ENCODE measurements around the gene IL34.

Gene IL34

GRCh38 chr16:70650216-70650615, 3.9 kb downstream of the IL34 start:
- Histone ChIP-seq H3K4me1 (ENCODE audit: control insufficient read depth, insufficient read depth, low read length) (peaks cover 4% of the 10 kb centered on the region; the same call in 1 of the 2 replicates), H3K27ac (ENCODE audit: low read depth, low read length) (no peak overlapping the region), H3K4me3 (ENCODE audit: low read depth, low read length) (no peak overlapping the region)

GRCh38 chr16:70651524-70651923, 5.2 kb downstream of the IL34 start:
- Histone ChIP-seq H3K4me1 (ENCODE audit: control insufficient read depth, insufficient read depth, low read length) (peaks cover 4% of the 10 kb centered on the region; the same call in 1 of the 2 replicates), H3K27me3 (ENCODE audit: control insufficient read depth, insufficient read depth, low read length) (no peaks in the 10 kb centered on the region), H3K9me3 (ENCODE audit: control insufficient read depth, insufficient read depth, low read length) (no peaks in the 10 kb centered on the region), H3K4me3 (ENCODE audit: low read depth, low read length) (no peak overlapping the region), H3K36me3 (ENCODE audit: control insufficient read depth, insufficient read depth, low read length) (0 out of 2 replicates have a peak, but pooled peaks cover 3% of the 10 kb centered on the region), H3K9ac (ENCODE audit: low read depth, low read length) (no peak overlapping the region), H3K27ac (ENCODE audit: low read depth, low read length) (no peak overlapping the region)

More at GRCh38 chr16:70650216-70650615, 3.9 kb downstream of the IL34 start:
- Histone ChIP-seq H3K9me3 (ENCODE audit: control insufficient read depth, insufficient read depth, low read length) (no peaks in the 10 kb centered on the region), H3K9ac (ENCODE audit: low read depth, low read length) (no peak overlapping the region), H3K27me3 (ENCODE audit: control insufficient read depth, insufficient read depth, low read length) (no peaks in the 10 kb centered on the region), H3K36me3 (ENCODE audit: control insufficient read depth, insufficient read depth, low read length) (0 out of 2 replicates have a peak, but pooled peaks cover 3% of the 10 kb centered on the region)

GRCh38 chr16:70652322-70652721, 6.0 kb downstream of the IL34 start:
- no peaks in the 10 kb centered on the region for H3K9me3 ChIP-seq (ENCODE audit: control insufficient read depth, insufficient read depth, low read length)
- peaks cover 4% of the 10 kb centered on the region; the same call in 1 of the 2 replicates for H3K4me1 ChIP-seq (ENCODE audit: control insufficient read depth, insufficient read depth, low read length)
- no peak overlapping the region for H3K9ac ChIP-seq (ENCODE audit: low read depth, low read length)
- H3K27me3 ChIP-seq (ENCODE audit: control insufficient read depth, insufficient read depth, low read length) = no peaks in the 10 kb centered on the region
- no peaks in the 10 kb centered on the region for H3K36me3 ChIP-seq (ENCODE audit: control insufficient read depth, insufficient read depth, low read length)
- H3K4me3 ChIP-seq (ENCODE audit: low read depth, low read length) = no peak overlapping the region
- no peak overlapping the region for H3K27ac ChIP-seq (ENCODE audit: low read depth, low read length)

GRCh38 chr16:70653406-70653805, 7.0 kb downstream of the IL34 start:
- peaks cover 4% of the 10 kb centered on the region; the same call in 1 of the 2 replicates for H3K4me1 ChIP-seq (ENCODE audit: control insufficient read depth, insufficient read depth, low read length)
- H3K36me3 ChIP-seq (ENCODE audit: control insufficient read depth, insufficient read depth, low read length) = no peaks in the 10 kb centered on the region
- no peak overlapping the region for H3K27ac ChIP-seq (ENCODE audit: low read depth, low read length)
- H3K9ac ChIP-seq (ENCODE audit: low read depth, low read length) = no peak overlapping the region
- no peaks in the 10 kb centered on the region for H3K9me3 ChIP-seq (ENCODE audit: control insufficient read depth, insufficient read depth, low read length)
- H3K27me3 ChIP-seq (ENCODE audit: control insufficient read depth, insufficient read depth, low read length) = no peaks in the 10 kb centered on the region
- H3K4me3 ChIP-seq (ENCODE audit: low read depth, low read length) = no peak overlapping the region

- Histone ChIP-seq H3K4me1 (ENCODE audit: control insufficient read depth, insufficient read depth, low read length) (peaks cover 4% of the 10 kb centered on the region; the same call in 1 of the 2 replicates), H3K9ac (ENCODE audit: low read depth, low read length) (no peak overlapping the region), H3K36me3 (ENCODE audit: control insufficient read depth, insufficient read depth, low read length) (no peaks in the 10 kb centered on the region), H3K27me3 (ENCODE audit: control insufficient read depth, insufficient read depth, low read length) (no peaks in the 10 kb centered on the region), H3K9me3 (ENCODE audit: control insufficient read depth, insufficient read depth, low read length) (no peaks in the 10 kb centered on the region), H3K4me3 (ENCODE audit: low read depth, low read length) (no peak overlapping the region), H3K27ac (ENCODE audit: low read depth, low read length) (no peak overlapping the region)
These were observed 7.7 kb downstream of the IL34 start for GRCh38 chr16:70653809-70654771.

- Histone ChIP-seq H3K9me3 (ENCODE audit: control insufficient read depth, insufficient read depth, low read length) (no peaks in the 10 kb centered on the region), H3K4me3 (ENCODE audit: low read depth, low read length) (no peak overlapping the region), H3K27ac (ENCODE audit: low read depth, low read length) (no peak overlapping the region), H3K4me1 (ENCODE audit: control insufficient read depth, insufficient read depth, low read length) (peaks cover 7% of the 10 kb centered on the region; the same call in 1 of the 2 replicates), H3K9ac (ENCODE audit: low read depth, low read length) (no peak overlapping the region), H3K36me3 (ENCODE audit: control insufficient read depth, insufficient read depth, low read length) (no peaks in the 10 kb centered on the region), H3K27me3 (ENCODE audit: control insufficient read depth, insufficient read depth, low read length) (no peaks in the 10 kb centered on the region)
These were observed 9.8 kb downstream of the IL34 start for GRCh38 chr16:70656065-70656711.

GRCh38 chr16:70656712-70657263, 10.4 kb downstream of the IL34 start:
- Histone ChIP-seq H3K9ac (ENCODE audit: low read depth, low read length) (no peak overlapping the region), H3K4me1 (ENCODE audit: control insufficient read depth, insufficient read depth, low read length) (peaks cover 4% of the 10 kb centered on the region; the same call in 1 of the 2 replicates), H3K27ac (ENCODE audit: low read depth, low read length) (no peak overlapping the region), H3K27me3 (ENCODE audit: control insufficient read depth, insufficient read depth, low read length) (no peaks in the 10 kb centered on the region), H3K9me3 (ENCODE audit: control insufficient read depth, insufficient read depth, low read length) (no peaks in the 10 kb centered on the region), H3K4me3 (ENCODE audit: low read depth, low read length) (no peak overlapping the region), H3K36me3 (ENCODE audit: control insufficient read depth, insufficient read depth, low read length) (no peaks in the 10 kb centered on the region)

- Histone ChIP-seq H3K4me1 (ENCODE audit: control insufficient read depth, insufficient read depth, low read length) (peaks cover 4% of the 10 kb centered on the region; the same call in 1 of the 2 replicates), H3K9ac (ENCODE audit: low read depth, low read length) (no peak overlapping the region), H3K27me3 (ENCODE audit: control insufficient read depth, insufficient read depth, low read length) (no peaks in the 10 kb centered on the region), H3K4me3 (ENCODE audit: low read depth, low read length) (no peak overlapping the region), H3K9me3 (ENCODE audit: control insufficient read depth, insufficient read depth, low read length) (no peaks in the 10 kb centered on the region), H3K36me3 (ENCODE audit: control insufficient read depth, insufficient read depth, low read length) (no peaks in the 10 kb centered on the region), H3K27ac (ENCODE audit: low read depth, low read length) (no peak overlapping the region)
These were observed 11.6 kb downstream of the IL34 start for GRCh38 chr16:70657956-70658355.

- Histone ChIP-seq H3K4me3 (ENCODE audit: low read depth, low read length) (no peak overlapping the region), H3K9me3 (ENCODE audit: control insufficient read depth, insufficient read depth, low read length) (no peaks in the 10 kb centered on the region), H3K36me3 (ENCODE audit: control insufficient read depth, insufficient read depth, low read length) (peaks cover 2% of the 10 kb centered on the region; the same call in 1 of the 2 replicates), H3K27ac (ENCODE audit: low read depth, low read length) (no peak overlapping the region), H3K27me3 (ENCODE audit: control insufficient read depth, insufficient read depth, low read length) (no peaks in the 10 kb centered on the region), H3K9ac (ENCODE audit: low read depth, low read length) (no peak overlapping the region), H3K4me1 (ENCODE audit: control insufficient read depth, insufficient read depth, low read length) (peaks cover 4% of the 10 kb centered on the region; the same call in 1 of the 2 replicates)
These were observed 12.6 kb downstream of the IL34 start for GRCh38 chr16:70658921-70659320.

- Histone ChIP-seq H3K27me3 (ENCODE audit: control insufficient read depth, insufficient read depth, low read length) (no peaks in the 10 kb centered on the region), H3K27ac (ENCODE audit: low read depth, low read length) (no peak overlapping the region), H3K9me3 (ENCODE audit: control insufficient read depth, insufficient read depth, low read length) (no peaks in the 10 kb centered on the region), H3K4me3 (ENCODE audit: low read depth, low read length) (no peak overlapping the region), H3K9ac (ENCODE audit: low read depth, low read length) (no peak overlapping the region), H3K36me3 (ENCODE audit: control insufficient read depth, insufficient read depth, low read length) (peaks cover 5% of the 10 kb centered on the region; the same call in 1 of the 2 replicates), H3K4me1 (ENCODE audit: control insufficient read depth, insufficient read depth, low read length) (peaks cover 4% of the 10 kb centered on the region; the same call in 1 of the 2 replicates)
These were observed 13.2 kb downstream of the IL34 start for GRCh38 chr16:70659546-70659945.

All from HUES48 (cell line).